ENCODE results near the gene ARHGAP15. TPM values are rescaled to one million over a fixed set of nuclear protein-coding genes. Genes with fewer than 3 reads are reported as not detected.

The ARHGAP15 gene
- polyA plus RNA-seq, 6 donors from 2014 or later, result 183 to 264 (median 210) TPM

DNA sequence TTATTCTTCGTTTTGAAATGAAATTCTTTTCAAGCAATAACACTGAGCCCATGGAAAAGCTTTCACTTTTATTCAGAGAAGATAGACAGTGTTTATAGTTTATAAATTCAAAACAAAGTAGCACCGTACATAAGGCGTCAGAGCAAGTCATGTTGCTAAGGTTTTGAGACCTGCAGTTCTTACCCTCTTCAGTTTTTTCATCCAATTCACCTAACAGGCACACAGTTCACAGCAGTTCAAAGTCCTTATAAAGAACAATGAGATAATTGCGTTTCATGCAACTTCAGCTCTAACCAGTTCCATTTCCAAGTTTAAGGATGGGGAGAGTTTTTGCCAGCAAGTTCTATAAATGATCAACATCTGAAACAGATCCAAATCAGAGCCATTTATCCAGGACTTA, 96.7 kb downstream of the ARHGAP15 start:
- peaks cover 11 to 26% of the 10 kb centered on the region in 2 donors for H3K36me3 Mint-ChIP-seq
- H3K9me3 Mint-ChIP-seq, result no peaks in the 10 kb centered on the region
- H3K27ac Mint-ChIP-seq, result peak overlapping the region in 1 of 6 donors; percentile 2
- no peak overlapping the region for H3K4me3 Mint-ChIP-seq
- DNase-seq (no peak), ATAC-seq (ENCODE audit: low read depth in 2 of 2) (no peak)
- no peaks in the 10 kb centered on the region for H3K27me3 Mint-ChIP-seq
- H3K4me1 Mint-ChIP-seq, result peaks cover 8 to 25% (median 22%) of the 10 kb centered on the region in 3 donors

DNA sequence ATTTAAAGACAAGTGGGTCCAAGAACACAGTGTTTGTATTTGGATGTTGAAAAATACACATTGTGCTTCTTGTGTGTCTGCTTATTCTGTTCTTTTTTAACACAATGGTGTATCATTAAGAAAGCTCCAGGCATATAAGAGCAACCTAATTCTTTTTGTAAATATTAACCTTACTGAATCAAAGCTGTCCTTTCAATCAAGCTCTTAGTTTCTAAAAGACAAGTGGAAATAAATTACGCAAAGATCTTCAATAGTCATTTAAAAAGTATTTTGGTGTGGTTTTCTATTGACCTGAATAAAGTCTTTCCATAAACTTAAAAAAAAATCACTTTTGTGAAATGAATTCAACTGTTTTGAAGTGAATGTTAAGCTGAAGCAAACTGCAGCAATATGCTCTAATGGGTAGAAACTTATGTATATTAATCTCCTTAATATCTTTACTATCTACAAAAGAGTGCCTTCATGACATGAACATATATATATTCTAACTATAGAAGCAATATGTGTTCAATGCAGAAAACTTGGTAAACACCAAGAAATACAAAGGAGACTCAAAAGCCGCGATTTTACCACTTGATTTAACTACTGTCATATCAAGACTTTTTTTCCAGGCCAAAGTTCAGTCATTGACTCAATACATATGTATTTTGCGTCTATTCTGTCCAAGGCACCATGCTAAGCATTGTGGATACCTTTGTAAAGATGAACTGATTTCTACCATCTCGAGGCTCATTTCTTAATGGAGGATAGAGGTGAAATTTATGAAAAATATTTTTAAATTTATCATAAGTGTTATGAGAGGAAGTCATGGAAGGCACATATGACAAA, 97.7 kb downstream of the ARHGAP15 start:
- no peak for ATAC-seq (ENCODE audit: low read depth in 2 of 2)
- peaks cover 19 to 34% of the 10 kb centered on the region in 2 donors for H3K36me3 Mint-ChIP-seq
- peak overlapping the region in 2 of 6 donors; percentile 2 to 18 for H3K27ac Mint-ChIP-seq
- H3K4me3 Mint-ChIP-seq, result no peak overlapping the region
- DNase-seq, result no peak
- H3K27me3 Mint-ChIP-seq, result no peaks in the 10 kb centered on the region
- peaks cover 0 to 8% (median 5%) of the 10 kb centered on the region in 7 donors for H3K9me3 Mint-ChIP-seq
- peaks cover 8 to 18% (median 16%) of the 10 kb centered on the region in 3 donors for H3K4me1 Mint-ChIP-seq

DNA sequence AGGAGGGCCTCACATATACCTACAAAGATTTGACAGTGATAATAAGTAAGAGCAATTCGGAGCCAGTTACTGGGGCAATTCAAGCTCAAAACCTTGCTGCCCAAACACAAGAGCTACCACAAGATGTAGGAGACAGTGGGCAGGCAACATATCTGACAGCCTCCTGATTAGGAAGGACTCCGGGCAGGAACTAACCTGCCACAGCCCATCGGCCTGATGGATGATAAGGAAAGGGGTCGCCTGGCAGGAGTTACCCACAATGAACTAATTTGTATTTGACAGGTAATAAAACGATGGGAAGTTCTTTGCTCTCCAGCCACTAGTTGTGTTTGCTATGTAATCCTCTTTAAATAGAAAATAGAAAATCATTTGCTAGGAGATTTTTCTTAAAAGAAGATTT, 100.2 kb downstream of the ARHGAP15 start:
- Mint-ChIP-seq H3K4me1 (peaks cover 0 to 7% (median 0%) of the 10 kb centered on the region in 3 donors), H3K27ac (no peak overlapping the region)

DNA sequence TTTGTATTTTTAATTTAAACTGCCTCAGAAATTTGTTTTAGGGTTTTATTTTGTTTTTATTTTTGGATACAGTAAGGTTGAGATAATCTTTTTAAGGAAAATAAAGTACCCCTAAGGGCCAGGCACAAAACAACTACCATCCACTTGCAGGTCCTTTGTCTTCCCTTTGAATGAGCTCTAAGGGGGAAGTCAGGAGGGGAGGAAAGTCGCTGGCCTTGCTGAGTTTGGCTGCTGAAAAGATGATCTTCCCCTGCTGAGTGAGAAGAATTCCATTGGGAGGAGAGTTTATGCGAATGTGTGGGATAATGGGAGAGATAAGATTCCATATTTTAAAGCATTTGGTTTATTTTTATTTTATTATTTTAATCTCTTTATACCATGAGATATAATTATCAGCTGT, 100.7 kb downstream of the ARHGAP15 start:
- no peak overlapping the region for H3K27ac Mint-ChIP-seq
- no peak overlapping the region for H3K4me3 Mint-ChIP-seq
- no peaks in the 10 kb centered on the region for H3K27me3 Mint-ChIP-seq
- H3K36me3 Mint-ChIP-seq, result peaks cover 49 to 62% of the 10 kb centered on the region in 2 donors
- ATAC-seq (ENCODE audit: low read depth in 2 of 2) (no peak), DNase-seq (no peak)
- peaks cover 0 to 7% (median 2%) of the 10 kb centered on the region in 3 donors for H3K4me1 Mint-ChIP-seq
- peaks cover 4 to 36% (median 27%) of the 10 kb centered on the region in 7 donors for H3K9me3 Mint-ChIP-seq

More for the DNA sequence above, 100.2 kb downstream of the ARHGAP15 start:
- DNase-seq (no peak), ATAC-seq (ENCODE audit: low read depth in 2 of 2) (no peak)
- Mint-ChIP-seq H3K4me3 (no peak overlapping the region), H3K27me3 (no peaks in the 10 kb centered on the region), H3K36me3 (peaks cover 44 to 59% of the 10 kb centered on the region in 2 donors), H3K9me3 (peaks cover 4 to 31% (median 26%) of the 10 kb centered on the region in 7 donors)

DNA sequence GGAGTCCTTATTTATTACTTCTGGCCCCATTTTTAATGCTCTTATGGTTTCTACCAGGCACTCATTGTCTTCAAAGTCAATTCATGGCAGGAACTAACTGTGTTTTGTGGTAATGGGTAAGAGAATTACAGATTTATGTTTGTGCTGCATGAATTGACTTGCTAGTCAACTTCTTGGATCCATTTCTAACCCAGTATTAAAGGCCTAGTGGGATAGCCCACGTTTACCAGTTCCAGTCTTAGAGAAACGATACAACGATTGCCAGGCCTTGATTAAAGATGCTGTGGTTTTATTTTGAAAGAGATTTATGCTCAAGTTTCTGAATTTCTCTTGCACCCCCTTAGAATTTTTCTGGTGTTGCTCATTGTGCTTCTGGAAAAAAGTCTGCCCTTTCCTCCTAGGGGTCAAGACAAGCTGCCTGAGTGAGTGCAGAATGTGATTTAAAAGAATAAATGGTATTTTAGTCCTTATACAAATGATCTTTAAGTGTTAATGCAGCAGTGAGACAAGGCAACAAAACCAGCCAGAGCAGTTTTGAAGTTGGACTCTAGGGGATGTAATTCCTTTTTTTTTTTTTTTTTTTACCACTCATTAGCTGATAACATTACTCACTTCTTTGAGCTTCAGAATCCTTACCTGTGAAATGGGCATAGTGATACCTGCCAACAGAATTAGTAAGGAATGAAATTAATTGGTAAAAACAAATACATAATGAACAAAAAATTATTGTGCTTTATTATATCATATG, 101.5 kb downstream of the ARHGAP15 start:
- Mint-ChIP-seq H3K4me1 (peaks cover 0 to 8% (median 7%) of the 10 kb centered on the region in 3 donors), H3K27ac (peak overlapping the region in 1 of 6 donors; percentile 57), H3K4me3 (no peak overlapping the region), H3K36me3 (peaks cover 56 to 70% of the 10 kb centered on the region in 2 donors), H3K9me3 (peaks cover 4 to 39% (median 30%) of the 10 kb centered on the region in 7 donors), H3K27me3 (no peaks in the 10 kb centered on the region)
- no peak for DNase-seq
- no peak for ATAC-seq (ENCODE audit: low read depth in 2 of 2)

DNA sequence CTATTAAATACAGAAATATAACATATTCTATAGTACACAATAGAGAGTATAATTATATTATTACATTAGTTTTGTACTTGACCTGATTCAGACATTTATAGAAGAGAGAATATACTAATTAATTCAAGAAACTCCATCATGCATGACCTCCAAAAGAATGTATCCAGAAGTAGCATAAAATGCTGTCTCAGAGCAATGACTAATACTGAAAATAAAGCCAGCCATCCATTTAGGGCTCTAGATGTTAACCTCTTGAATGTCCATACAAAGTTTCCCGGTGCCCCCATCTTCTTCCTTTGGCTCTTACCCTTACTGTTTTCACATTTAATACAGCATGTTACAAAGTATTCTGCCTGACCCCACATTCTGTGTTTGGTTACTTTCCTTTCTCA, 102.0 kb downstream of the ARHGAP15 start:
- DNase-seq, result no peak
- ATAC-seq (ENCODE audit: low read depth in 2 of 2), result no peak
- Mint-ChIP-seq H3K36me3 (peaks cover 62 to 72% of the 10 kb centered on the region in 2 donors), H3K4me1 (peaks cover 0 to 11% (median 7%) of the 10 kb centered on the region in 3 donors), H3K27me3 (no peaks in the 10 kb centered on the region), H3K9me3 (peaks cover 4 to 39% (median 30%) of the 10 kb centered on the region in 7 donors), H3K4me3 (peak overlapping the region in 1 of 8 donors; percentile 16), H3K27ac (peak overlapping the region in 3 of 6 donors; percentile 11 to 34 (median 29))

DNA sequence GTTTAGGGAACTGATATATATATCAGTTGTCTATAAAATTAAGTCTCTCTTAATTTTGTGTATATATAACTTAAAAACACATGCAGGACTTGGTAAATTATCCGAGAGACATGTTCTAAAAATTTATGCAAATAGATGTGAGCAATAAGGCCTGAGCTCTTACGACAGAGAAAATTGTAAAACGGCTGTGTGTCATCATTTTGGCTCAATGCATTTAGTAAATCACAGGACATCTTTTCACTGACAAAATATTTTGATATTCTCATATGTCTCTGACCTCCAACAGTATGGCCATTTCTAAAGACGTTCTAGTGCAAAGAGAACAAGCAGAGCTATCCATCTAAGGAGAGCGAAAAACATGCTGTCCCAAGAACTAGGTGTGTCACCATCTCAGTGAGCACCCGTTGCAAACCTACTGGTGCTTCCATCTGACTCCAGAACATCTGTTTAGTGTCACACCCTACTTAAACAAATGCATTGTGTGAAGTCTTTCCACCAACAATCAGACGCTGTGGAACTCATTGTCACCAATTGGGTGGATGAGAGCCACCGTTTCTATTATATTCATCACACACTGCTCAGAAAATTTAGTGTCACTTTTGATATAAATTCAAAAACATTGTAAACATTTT, 108.0 kb downstream of the ARHGAP15 start:
- H3K4me1 Mint-ChIP-seq, result peaks cover 11 to 24% (median 12%) of the 10 kb centered on the region in 3 donors

DNA sequence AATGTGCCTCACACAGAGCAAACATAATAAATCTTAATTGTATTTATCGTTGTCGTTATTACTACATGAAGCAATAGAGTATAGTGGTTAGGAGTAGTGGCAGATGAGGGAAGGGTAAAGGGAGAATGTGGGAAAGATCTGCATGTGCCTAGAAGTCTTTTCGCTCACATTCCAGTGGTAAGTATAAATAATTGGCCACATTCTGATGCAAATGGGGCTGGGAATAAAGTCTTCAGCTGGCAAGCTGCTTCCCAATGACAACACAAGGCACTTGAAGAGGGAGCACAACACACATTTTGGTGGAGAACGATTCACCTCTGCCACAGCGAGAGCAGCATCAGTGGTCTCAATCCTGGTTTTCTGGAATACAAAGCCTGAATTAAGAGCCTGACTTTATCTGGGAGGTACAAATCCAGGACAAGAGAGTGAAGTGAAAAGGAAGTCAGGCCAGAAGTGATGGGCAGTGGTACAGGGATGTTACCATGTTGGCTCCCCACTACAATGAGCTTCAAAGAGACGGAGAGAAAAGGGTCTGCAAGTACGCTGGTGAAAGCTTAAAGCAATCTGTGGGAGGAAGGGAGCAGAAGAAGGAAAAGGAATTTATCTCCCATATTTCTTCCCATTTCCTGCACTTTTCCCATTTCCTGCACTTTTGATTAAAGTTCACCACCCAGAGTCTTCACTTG, 112.3 kb downstream of the ARHGAP15 start:
- peaks cover 0 to 19% of the 10 kb centered on the region in 2 donors for H3K36me3 Mint-ChIP-seq
- peaks cover 5 to 17% (median 8%) of the 10 kb centered on the region in 3 donors for H3K4me1 Mint-ChIP-seq
- H3K27me3 Mint-ChIP-seq, result no peaks in the 10 kb centered on the region
- H3K9me3 Mint-ChIP-seq, result no peaks in the 10 kb centered on the region
- ATAC-seq (ENCODE audit: low read depth in 2 of 2) (no peak), DNase-seq (no peak)
- H3K27ac Mint-ChIP-seq, result peak overlapping the region in 2 of 6 donors; percentile 25 to 65
- no peak overlapping the region for H3K4me3 Mint-ChIP-seq

More for the DNA sequence above, 108.0 kb downstream of the ARHGAP15 start:
- ATAC-seq (ENCODE audit: low read depth in 2 of 2) (no peak), DNase-seq (no peak)
- H3K27ac Mint-ChIP-seq, result no peak overlapping the region
- peaks cover 43 to 60% of the 10 kb centered on the region in 2 donors for H3K36me3 Mint-ChIP-seq
- H3K4me3 Mint-ChIP-seq, result no peak overlapping the region
- peaks cover 0 to 28% (median 21%) of the 10 kb centered on the region in 7 donors for H3K9me3 Mint-ChIP-seq
- no peaks in the 10 kb centered on the region for H3K27me3 Mint-ChIP-seq

DNA sequence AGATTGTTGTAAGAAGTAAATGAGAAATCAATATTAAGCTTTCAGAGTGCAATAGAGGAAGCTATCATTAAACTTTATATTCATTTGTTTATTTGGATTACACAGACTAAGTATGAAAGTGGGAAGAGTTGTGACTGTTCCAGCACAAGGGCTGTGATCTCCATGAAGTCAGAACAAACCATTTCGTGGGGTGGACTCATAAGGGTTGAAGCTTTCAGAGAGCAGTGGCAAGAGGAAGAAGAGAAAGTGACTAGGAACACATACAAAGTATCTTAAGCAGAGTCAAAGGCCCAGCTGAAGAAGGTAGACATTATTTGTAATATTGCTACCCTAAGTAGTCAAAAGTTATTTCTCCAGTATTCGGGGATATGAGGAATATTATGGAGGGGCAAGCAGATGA, 117.0 kb downstream of the ARHGAP15 start:
- no peak overlapping the region for H3K4me3 Mint-ChIP-seq
- ATAC-seq (ENCODE audit: low read depth in 2 of 2), result no peak

DNA sequence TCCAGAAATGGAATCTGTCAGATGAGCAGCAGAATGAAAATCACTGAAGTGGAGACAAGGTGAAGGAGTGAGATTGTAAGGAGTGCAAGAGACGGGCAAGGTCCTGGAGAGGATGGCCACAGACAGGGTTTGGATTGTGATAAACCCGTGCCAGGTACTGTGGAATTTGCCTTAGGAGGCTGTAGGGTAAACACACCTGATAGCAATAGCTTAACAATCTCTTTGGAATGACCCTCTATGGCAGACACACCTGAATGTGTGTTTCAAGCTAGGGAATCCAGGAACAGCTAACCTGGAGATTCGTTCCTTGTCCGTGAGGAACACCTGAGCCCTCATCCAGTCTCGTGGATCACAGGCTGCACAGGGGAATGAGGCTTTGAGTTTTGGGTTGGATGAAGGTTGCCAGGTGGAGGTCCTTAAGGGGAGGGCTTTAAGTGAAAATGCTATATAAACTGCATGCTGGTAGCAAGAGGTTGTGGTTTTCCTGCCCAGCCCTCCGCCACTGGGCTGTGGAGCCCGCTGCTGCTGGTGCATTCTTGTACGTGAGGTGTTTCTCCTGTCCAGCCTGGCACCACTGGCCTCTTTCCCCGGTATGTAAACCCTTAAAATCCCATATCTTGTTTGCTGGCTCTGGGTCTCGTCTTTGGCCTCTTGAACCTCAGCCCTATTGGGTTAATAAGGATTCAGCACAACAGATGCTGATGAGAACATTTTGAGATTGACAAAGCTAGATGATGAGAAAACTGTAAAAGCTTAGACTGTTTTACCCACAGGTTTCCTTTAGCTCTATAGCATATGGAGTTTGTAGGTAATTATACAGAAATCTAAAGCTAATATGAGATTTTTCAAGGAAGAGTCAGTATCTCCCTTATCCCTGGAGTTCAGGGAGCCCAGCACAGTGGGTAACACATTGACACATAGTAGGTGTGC, 117.9 kb downstream of the ARHGAP15 start:
- no peak for DNase-seq
- Mint-ChIP-seq H3K4me3 (peak overlapping the region in 3 of 8 donors; percentile 21 to 61 (median 30)), H3K36me3 (peaks cover 7 to 9% of the 10 kb centered on the region in 2 donors), H3K9me3 (no peaks in the 10 kb centered on the region), H3K27me3 (no peaks in the 10 kb centered on the region), H3K27ac (peak overlapping the region in 4 of 6 donors; percentile 1 to 94 (median 42)), H3K4me1 (peaks cover 8 to 23% (median 9%) of the 10 kb centered on the region in 3 donors)
- peak in 1 of 2 donors; percentile 54 for ATAC-seq (ENCODE audit: low read depth in 2 of 2)

More for the DNA sequence above, 117.0 kb downstream of the ARHGAP15 start:
- no peak for DNase-seq
- H3K27me3 Mint-ChIP-seq, result no peaks in the 10 kb centered on the region
- H3K4me1 Mint-ChIP-seq, result peaks cover 8 to 15% (median 11%) of the 10 kb centered on the region in 3 donors
- no peaks in the 10 kb centered on the region for H3K9me3 Mint-ChIP-seq
- peaks cover 7 to 17% of the 10 kb centered on the region in 2 donors for H3K36me3 Mint-ChIP-seq
- no peak overlapping the region for H3K27ac Mint-ChIP-seq

DNA sequence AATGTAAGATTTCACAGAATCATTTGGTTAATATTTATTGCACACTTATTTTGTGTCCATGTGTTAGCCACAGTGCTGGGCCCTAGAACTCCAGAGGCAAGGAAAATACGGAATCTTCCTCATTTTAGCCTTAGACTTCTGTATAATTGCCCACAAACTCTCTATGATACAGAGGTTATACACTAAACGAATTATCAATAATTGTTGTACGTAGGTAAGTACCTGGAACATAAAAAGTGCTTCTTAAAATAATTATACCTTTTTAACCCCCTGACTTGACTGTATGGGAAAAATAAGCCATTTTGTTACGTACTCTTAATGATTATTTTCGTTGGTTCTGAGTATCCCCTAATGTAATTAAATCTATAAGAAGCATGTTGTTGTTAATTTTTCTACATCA, 119.4 kb downstream of the ARHGAP15 start:
- Mint-ChIP-seq H3K4me3 (no peak overlapping the region), H3K9me3 (no peaks in the 10 kb centered on the region), H3K27ac (peak overlapping the region in 3 of 6 donors; percentile 2 to 54 (median 24)), H3K36me3 (peaks cover 12 to 14% of the 10 kb centered on the region in 2 donors), H3K27me3 (no peaks in the 10 kb centered on the region), H3K4me1 (peaks cover 13 to 30% (median 19%) of the 10 kb centered on the region in 3 donors)
- DNase-seq (no peak), ATAC-seq (ENCODE audit: low read depth in 2 of 2) (no peak)

DNA sequence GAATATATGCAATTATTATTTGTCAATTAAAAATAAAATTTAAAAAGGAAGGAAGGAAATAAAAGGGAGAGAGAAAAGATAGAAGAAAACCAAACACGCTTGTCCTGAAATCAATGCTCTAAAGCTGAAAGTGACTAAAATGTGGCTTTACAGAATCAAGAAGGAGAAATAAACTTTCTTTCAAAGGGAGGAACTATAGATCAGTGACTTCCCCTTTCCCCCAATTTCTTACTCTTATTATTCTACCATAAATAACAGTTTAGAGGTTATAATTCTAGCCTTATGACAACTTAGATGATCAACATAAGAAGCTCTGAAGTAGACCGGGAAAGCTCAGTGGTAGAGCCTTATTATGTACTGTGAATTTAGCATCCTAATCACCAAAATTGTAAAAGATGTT, 122.5 kb downstream of the ARHGAP15 start:
- Mint-ChIP-seq H3K4me1 (peaks cover 22 to 56% (median 37%) of the 10 kb centered on the region in 3 donors), H3K27ac (peak overlapping the region; percentile 41 to 84 (median 64)), H3K4me3 (peak overlapping the region in 6 of 8 donors; percentile 6 to 77 (median 31)), H3K9me3 (no peaks in the 10 kb centered on the region), H3K27me3 (no peaks in the 10 kb centered on the region), H3K36me3 (peaks cover 12 to 14% of the 10 kb centered on the region in 2 donors)
- DNase-seq, result no peak
- ATAC-seq (ENCODE audit: low read depth in 2 of 2), result peak; percentile 64 to 66
